GM23338 (cell line): Measurements from ENCODE around the gene GLIPR1.

Source experiments
- CTCF ChIP-seq, 2 experiments: fragments of 200-600 bp in 1 of 2; sonication (generic) in 1 of 2; conservative IDR thresholded peaks; 2 replicates each; pipeline versions ENCODE4 v1.5.1 to v1.6.1; 2016 to 2017; ENCODE audit warnings: antibody characterized with exemption in 2 of 2, low read depth in 2 of 2, mild to moderate bottlenecking in 2 of 2, moderate library complexity in 1 of 2
- JUNB ChIP-seq: IDR thresholded peaks from one replicate; pipeline ENCODE4 v1.6.1; 2016; ENCODE audit warnings: antibody characterized with exemption; ENCODE audit not compliant: unreplicated experiment

GRCh38 chr12:75489613-75490210 is 9.2 kb downstream of the GLIPR1 start:
- TF ChIP-seq CTCF (conservative IDR thresholded peaks at IDR 0.05; ENCODE audit: low read depth in 2 of 2) (no peak), JUNB (no peak)
